Measurements from ENCODE around the gene P2RX2.
A peak's percentile ranks its signal among the peaks of the same experiment; 100 is the strongest.

Gene P2RX2

DNA sequence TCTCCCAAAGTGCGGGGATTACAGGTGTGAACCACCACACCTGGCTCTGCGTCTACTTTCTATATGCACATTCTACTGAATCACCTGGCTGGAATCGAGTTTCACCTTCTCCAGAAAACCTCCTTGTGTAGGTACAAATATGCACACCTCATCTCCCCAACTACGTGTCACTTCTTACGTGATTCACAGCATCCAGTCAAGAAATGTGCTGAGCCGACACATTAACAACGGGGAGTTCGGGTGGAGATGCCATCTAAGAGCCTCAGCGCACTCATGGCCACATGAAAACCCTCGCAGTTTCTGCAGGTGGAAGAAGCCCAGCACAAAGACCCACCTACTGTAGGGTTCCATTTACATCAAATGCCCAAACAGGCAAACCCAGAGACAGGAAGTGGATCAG, 29.3 kb downstream of the P2RX2 start:
- H3K4me1 Mint-ChIP-seq (ENCODE audit: low read depth) = peaks cover 3% of the 10 kb centered on the region
- H3K27ac Mint-ChIP-seq = no peak overlapping the region
- H3K9me3 Mint-ChIP-seq = no peaks in the 10 kb centered on the region
- H3K36me3 Mint-ChIP-seq (ENCODE audit: low read depth) = peaks cover 62% of the 10 kb centered on the region
- no peak overlapping the region for H3K4me3 Mint-ChIP-seq
- no peaks in the 10 kb centered on the region for H3K27me3 Mint-ChIP-seq

DNA sequence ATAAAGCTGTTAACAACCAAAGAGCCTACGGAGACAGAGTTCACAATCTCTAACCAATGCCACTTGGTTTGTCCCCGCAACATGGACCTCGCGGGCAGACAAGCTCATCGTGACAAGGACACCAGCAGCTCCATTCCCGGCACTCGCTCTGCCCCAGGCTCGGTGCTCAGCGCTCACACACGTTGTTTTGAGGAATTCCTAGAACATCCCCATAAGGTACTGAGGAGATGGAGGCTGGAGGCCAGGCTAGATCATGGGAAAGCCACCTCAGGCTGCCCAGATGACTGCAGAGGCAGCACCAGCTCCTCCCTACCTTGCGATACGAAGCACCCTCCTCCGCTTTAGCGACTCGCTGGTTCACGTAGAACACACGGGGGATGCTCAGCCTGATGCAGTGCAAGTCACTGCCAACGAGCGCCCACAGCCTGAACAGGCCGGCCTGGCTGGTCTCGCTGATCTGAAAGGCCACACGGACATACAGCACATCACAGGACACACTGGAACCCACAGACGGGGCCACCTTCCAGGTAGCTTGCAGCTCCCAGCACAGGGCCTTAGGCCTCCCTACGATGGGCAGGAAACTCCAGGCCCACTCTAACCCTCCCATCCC, 30.1 kb downstream of the P2RX2 start:
- Mint-ChIP-seq H3K36me3 (ENCODE audit: low read depth) (peaks cover 59% of the 10 kb centered on the region), H3K27ac (no peak overlapping the region), H3K4me3 (no peak overlapping the region), H3K9me3 (no peaks in the 10 kb centered on the region), H3K27me3 (no peaks in the 10 kb centered on the region), H3K4me1 (ENCODE audit: low read depth) (peaks cover 3% of the 10 kb centered on the region)

DNA sequence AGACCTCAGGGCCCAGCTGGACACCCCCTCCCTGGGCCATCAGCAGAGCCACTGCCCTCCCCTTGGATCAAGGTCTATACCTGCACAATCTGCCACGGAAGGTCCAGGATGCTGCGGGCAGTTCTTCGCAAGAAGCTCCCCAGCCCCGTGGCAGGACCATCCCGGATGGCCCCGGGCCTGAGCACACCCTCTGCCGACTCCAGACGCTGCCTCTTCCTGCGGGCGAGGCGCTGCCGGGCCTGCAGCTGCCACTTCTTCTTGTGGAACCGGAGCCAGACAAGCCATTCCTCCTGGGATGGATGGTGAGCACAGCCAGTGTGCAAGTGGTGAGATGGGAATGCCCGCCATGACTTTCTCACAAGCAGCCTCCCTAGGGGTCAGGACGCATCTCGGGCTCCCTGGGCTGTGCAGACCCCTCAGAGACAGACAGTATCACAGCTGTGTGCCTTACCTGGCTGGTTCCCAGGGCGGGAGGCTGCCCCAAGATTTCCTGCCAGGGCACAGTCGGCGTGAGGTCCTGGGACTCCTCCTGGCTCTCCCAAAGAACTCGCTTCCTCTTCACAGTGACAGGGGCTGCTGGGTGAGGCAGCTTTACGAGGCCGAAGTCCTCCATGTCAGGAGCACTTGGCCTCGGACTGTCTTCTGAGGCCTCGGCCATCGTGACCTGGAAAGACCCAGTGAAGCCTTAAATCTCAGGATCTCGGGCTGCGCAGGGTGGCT, 30.8 kb downstream of the P2RX2 start:
- no peak overlapping the region for H3K27ac Mint-ChIP-seq
- H3K4me1 Mint-ChIP-seq (ENCODE audit: low read depth) = peaks cover 3% of the 10 kb centered on the region
- H3K36me3 Mint-ChIP-seq (ENCODE audit: low read depth) = peaks cover 61% of the 10 kb centered on the region
- no peak overlapping the region for H3K4me3 Mint-ChIP-seq
- no peaks in the 10 kb centered on the region for H3K9me3 Mint-ChIP-seq
- no peaks in the 10 kb centered on the region for H3K27me3 Mint-ChIP-seq

DNA sequence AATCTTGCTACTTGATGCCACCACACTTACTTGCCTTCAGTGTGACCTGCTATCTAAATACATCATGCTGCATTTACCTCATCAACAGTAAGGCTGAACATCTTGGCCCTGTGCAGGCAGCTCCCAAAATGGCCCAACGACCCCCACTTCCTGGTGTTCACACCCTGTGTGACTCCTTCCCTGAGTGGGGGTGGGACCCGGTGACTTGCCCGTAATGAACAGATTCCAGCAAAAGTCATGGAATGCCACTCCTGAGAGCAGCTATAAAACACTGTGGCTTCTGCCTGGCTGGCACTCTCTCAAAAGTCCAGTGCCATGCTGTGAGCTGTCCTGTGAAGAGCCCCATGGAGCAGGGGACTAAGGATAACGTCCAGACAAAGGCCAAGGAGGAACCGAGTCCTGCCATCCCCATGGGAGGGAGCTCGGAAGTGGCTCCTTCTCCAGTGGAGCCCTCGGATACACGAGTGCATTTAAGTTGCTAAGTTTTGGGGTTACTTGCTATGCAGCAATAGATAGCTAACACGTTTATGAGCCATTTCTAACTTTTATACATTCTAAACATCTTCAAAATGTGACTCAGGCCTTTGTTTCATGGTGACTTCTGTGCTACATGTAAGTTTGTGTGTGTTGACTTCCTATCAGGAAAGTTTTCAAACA, 33.0 kb downstream of the P2RX2 start:
- H3K9me3 Mint-ChIP-seq = no peaks in the 10 kb centered on the region

DNA sequence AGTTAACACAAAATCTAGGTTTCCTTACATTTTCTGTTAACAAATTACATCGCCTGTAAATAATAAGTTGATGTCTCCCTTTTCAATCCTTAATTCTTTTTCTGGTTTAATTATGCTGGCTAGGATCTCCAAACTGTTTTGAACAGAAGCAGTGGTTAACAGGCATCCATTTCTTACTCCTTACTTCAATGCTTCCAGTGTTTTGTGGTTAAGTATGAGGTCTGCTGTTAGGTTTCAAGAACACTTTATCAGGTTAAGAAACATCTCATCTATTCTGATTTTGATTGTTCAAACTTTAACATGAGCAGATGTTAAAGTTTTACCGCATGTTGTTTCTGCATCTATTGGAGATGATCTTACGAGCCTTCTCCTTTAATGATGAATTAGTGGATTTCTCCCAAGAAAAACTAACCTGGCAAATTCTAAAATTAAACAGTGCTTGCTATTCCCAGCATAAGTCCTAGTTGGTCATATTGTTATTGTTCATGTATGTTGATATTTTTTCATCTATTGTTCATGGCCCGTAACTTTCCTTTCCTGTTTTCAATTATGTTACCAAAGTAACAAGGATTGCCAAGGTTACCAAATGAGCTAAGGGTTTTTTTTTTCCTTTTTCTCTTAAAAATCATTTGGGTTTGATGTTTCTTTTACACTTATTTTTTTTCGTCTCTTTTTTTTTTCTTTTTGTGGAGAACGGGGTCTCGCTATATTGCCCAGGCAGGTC, 35.2 kb downstream of the P2RX2 start:
- H3K4me3 Mint-ChIP-seq = no peak overlapping the region
- H3K4me1 Mint-ChIP-seq (ENCODE audit: low read depth) = no peaks in the 10 kb centered on the region
- no peaks in the 10 kb centered on the region for H3K9me3 Mint-ChIP-seq
- H3K36me3 Mint-ChIP-seq (ENCODE audit: low read depth) = peaks cover 73% of the 10 kb centered on the region
- H3K27ac Mint-ChIP-seq = no peak overlapping the region
- H3K27me3 Mint-ChIP-seq = no peaks in the 10 kb centered on the region

More for the DNA sequence above, 33.0 kb downstream of the P2RX2 start:
- H3K36me3 Mint-ChIP-seq (ENCODE audit: low read depth) = peaks cover 64% of the 10 kb centered on the region
- H3K4me1 Mint-ChIP-seq (ENCODE audit: low read depth) = peaks cover 3% of the 10 kb centered on the region
- no peak overlapping the region for H3K27ac Mint-ChIP-seq
- no peak overlapping the region for H3K4me3 Mint-ChIP-seq
- H3K27me3 Mint-ChIP-seq = no peaks in the 10 kb centered on the region

DNA sequence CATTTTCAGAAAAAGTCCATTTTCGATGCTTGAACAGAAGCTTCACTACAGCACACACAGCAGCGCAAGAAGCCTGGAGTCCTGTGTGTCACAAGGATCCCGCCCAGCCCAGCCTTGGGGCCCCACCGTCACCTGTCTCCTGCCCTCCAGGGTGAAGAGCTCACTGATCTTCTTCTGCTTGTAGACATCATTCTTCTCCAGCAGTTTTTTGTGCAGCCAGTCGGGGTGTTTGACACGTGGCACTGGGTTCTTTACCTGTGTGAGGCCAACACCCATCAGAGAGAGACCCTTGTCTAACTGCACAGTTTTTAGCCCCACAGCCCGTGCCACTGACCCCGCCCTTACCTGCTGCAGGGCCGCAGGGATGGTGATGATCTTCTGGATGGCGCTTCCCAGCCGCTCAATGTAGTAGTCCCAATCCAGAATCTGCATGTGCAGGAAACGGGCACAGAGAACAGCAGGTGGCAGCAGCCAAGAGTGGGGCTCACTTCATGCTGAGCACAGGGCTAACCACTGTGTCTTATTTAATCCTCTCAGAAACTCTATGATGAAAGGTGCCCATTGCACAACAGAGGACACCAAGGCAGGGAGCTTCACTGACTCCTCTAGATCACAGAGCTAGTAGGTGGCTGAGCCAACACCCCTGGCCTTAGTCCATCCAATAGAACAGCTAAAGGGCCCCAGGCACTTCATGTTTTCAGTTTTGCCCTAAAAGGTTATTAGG, 38.6 kb downstream of the P2RX2 start:
- Mint-ChIP-seq H3K4me3 (no peak overlapping the region), H3K27ac (no peak overlapping the region)

DNA sequence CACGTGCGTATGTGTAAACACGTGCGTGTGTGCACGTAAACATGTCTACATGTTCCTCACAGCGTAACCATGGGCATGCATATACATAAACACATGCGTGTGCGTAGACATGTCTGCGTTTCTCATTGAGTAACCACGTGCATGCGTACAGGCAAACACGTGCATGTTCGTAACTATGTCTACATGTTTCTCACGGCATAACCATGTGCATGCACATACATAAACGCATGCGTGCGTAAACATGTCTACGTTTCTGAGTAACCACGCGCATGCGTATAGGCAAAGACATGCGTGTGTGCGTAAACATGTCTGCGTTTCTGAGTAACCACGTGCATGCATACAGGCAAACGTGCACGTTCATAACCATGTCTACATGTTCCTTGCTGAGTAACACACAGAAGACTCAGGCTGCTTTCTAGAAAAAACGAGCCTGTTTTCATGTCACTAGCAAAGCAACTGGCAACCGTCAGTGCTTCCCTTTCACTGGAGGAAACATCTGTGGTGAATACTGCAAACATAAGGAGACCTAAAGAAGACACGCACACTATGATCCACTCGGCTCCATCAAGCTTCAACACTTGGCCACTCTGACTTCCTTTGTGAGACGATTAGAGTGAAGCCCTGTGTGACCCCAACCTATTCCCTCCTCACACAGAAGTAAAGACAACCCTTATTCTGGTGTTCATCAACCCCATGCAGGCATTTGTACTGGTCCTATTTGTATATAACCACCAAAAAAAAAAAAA, 39.7 kb downstream of the P2RX2 start:
- Mint-ChIP-seq H3K4me3 (no peak overlapping the region), H3K9me3 (no peaks in the 10 kb centered on the region), H3K27ac (no peak overlapping the region), H3K4me1 (ENCODE audit: low read depth) (no peaks in the 10 kb centered on the region), H3K36me3 (ENCODE audit: low read depth) (peaks cover 83% of the 10 kb centered on the region), H3K27me3 (no peaks in the 10 kb centered on the region)

More for the DNA sequence above, 38.6 kb downstream of the P2RX2 start:
- no peaks in the 10 kb centered on the region for H3K27me3 Mint-ChIP-seq
- H3K9me3 Mint-ChIP-seq = no peaks in the 10 kb centered on the region
- no peaks in the 10 kb centered on the region for H3K4me1 Mint-ChIP-seq (ENCODE audit: low read depth)
- peaks cover 82% of the 10 kb centered on the region for H3K36me3 Mint-ChIP-seq (ENCODE audit: low read depth)

DNA sequence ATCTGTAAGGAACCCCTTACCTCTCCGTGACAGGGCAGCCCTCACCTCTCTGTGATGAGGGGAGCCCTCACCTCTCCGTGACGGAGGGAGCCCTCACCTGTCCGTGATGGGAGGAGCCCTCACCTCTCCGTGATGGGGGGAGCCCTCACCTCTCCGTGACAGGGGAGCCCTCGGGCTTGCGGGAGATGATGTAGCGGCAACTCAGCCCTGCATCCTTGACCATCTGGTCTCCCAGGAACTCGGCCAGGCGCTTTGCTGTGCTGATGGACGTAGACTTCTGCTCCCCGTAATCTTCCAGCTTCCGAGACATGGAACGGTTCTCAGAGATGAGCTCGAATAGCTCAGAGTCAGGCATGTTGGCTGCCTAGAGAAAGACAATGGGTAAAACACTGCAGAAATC, 40.6 kb downstream of the P2RX2 start:
- peaks cover 82% of the 10 kb centered on the region for H3K36me3 Mint-ChIP-seq (ENCODE audit: low read depth)
- no peak overlapping the region for H3K27ac Mint-ChIP-seq
- H3K9me3 Mint-ChIP-seq = no peaks in the 10 kb centered on the region
- H3K4me3 Mint-ChIP-seq = no peak overlapping the region
- H3K4me1 Mint-ChIP-seq (ENCODE audit: low read depth) = no peaks in the 10 kb centered on the region
- H3K27me3 Mint-ChIP-seq = no peaks in the 10 kb centered on the region

DNA sequence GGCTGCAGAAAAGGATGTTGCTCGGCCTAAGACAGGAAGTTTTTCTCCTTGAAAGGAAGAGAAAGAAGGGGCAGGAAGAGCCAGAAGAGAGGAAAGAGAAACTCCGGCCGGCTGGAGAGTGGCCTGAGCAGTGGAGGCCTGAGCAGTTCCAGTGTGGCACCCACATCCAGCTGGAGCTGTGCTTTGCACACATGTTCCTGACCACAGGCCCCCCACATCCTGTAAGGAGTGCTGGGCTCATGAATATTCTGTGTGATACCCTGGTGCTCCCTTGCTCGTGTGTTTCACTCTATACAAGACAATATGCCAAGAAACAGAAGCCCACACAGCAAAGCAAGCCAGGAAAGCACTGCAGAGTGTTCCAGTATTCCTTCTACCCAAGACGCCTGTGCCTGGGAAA, 41.5 kb downstream of the P2RX2 start:
- H3K9me3 Mint-ChIP-seq = no peaks in the 10 kb centered on the region
- H3K27me3 Mint-ChIP-seq = no peaks in the 10 kb centered on the region
- H3K36me3 Mint-ChIP-seq (ENCODE audit: low read depth) = peaks cover 80% of the 10 kb centered on the region
- H3K27ac Mint-ChIP-seq = no peak overlapping the region
- H3K4me3 Mint-ChIP-seq = no peak overlapping the region
- no peaks in the 10 kb centered on the region for H3K4me1 Mint-ChIP-seq (ENCODE audit: low read depth)

DNA sequence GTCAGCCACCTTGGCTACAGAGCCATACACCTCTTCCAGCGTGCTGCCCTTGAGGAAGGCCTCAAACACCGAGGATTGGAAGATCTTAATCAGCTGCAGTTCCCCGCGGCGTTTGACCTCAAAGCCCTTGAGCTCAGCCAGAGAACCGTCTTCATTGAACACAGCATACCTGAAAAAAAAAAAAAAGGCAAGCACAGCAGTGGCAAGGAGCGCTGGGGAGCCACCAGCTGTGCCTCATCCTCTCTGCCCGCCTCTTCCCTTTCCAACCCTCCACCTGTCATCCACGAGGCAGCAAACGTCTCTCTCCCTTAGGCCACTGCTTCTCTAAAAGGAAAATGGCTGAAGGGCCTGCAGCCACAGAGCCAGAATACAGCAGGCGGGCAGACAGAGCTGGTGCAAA, 42.4 kb downstream of the P2RX2 start:
- Mint-ChIP-seq H3K4me3 (no peak overlapping the region), H3K4me1 (ENCODE audit: low read depth) (no peaks in the 10 kb centered on the region), H3K27me3 (no peaks in the 10 kb centered on the region), H3K9me3 (no peaks in the 10 kb centered on the region), H3K36me3 (ENCODE audit: low read depth) (peaks cover 85% of the 10 kb centered on the region), H3K27ac (peak overlapping the region; percentile 18)

DNA sequence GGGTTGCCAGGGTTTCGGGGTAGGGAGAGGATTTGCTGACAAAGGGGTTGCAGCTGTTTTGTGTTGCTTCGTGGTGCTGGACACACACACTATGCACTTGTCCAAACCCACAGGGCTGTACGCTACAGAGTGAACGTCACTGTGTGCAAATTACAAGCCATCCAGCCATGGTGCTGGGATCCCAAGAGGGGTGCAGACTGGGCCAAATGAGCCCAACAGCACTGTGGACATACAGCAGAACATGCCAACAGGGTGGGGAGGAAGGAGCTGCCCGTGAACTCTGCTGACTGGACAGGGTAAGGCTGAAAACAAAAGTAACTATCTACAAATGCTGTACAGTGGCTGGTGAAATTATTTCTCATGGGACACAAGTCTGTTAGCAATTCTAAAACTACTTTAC, 43.4 kb downstream of the P2RX2 start:
- no peaks in the 10 kb centered on the region for H3K9me3 Mint-ChIP-seq
- no peaks in the 10 kb centered on the region for H3K27me3 Mint-ChIP-seq
- H3K27ac Mint-ChIP-seq = no peak overlapping the region
- peaks cover 88% of the 10 kb centered on the region for H3K36me3 Mint-ChIP-seq (ENCODE audit: low read depth)
- no peaks in the 10 kb centered on the region for H3K4me1 Mint-ChIP-seq (ENCODE audit: low read depth)
- H3K4me3 Mint-ChIP-seq = no peak overlapping the region

DNA sequence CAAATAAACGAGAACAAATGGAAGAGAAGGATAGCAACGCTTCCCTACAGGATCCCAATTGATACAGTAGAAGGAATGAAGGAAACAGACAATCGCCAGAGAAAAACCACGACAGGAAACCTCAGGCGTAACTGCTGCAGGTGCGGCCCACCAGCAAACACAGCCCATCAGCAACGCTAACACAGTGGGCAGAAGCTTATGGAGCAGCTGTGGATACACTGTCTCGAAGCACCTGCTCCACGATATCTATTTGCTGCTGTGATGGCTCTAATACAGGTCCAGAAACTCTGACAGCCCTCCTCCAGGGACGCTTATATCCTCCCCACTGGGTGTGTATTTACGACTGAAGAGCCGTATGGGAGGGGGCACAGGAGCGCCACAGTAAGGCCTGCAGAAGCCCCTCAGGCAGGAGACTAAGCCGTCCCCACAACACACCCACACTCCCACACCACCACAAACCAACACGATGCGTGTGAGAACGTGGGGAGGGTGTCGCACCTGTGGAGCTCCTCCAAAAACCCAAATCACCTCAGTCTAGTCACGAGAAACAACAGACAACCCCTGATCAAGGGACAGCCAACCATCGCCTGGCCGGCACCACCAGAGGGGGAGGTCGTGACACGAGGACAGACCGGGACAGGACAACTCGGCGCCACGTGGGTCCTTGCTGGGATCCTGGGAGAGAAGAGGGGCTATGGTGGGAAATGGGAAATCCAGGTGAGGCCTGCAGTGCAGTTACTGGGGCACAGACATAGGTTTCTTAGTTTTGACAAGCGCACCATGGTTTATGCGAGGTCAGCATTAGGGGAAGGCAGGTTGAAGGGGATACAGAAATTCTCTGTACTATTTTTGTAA, 44.6 kb downstream of the P2RX2 start:
- Mint-ChIP-seq H3K4me1 (ENCODE audit: low read depth) (no peaks in the 10 kb centered on the region), H3K9me3 (no peaks in the 10 kb centered on the region), H3K36me3 (ENCODE audit: low read depth) (peaks cover 87% of the 10 kb centered on the region), H3K27me3 (no peaks in the 10 kb centered on the region), H3K27ac (no peak overlapping the region), H3K4me3 (no peak overlapping the region)
